ENCODE measurements around the gene RUNX2. TPM values are rescaled to one million over a fixed set of nuclear protein-coding genes. Genes with fewer than 3 reads are reported as not detected.

RUNX2 gene
- total and polyA plus RNA-seq, 2 of the 8 experiments (the other 6 are each of a cell fraction or from before 2014, with no cell fraction given), result 0.26 to 1.2 TPM

GRCh38 chr6:45552536-45552935 lies 224.4 kb downstream of the RUNX2 start:
- no peak overlapping the region for H2AFZ ChIP-seq (ENCODE audit: low read length)

More at GRCh38 chr6:45552536-45552935, 224.4 kb downstream of the RUNX2 start:
- Histone ChIP-seq H3K79me1 (ENCODE audit: low read depth, low read length) (no peaks in the 10 kb centered on the region), H3K36me3 (ENCODE audit: control insufficient read depth in 2 of 4, insufficient read depth in 4 of 4, low read length in 3 of 4) (no peaks in the 10 kb centered on the region), H3K79me2 (ENCODE audit: control insufficient read depth in 1 of 2, insufficient read depth in 2 of 2, low read length in 2 of 2) (no peaks in the 10 kb centered on the region), H3K4ac (replicated peaks; ENCODE audit: insufficient read length, low read depth, low read length) (no peak overlapping the region), H3K18ac (ENCODE audit: extremely low read depth, low read length) (no peak overlapping the region), H3K23ac (ENCODE audit: insufficient read length) (no peak overlapping the region), H3K4me2 (ENCODE audit: insufficient read depth in 1 of 2, low read depth in 2 of 2, low read length in 2 of 2) (no peak overlapping the region), H2BK20ac (ENCODE audit: low read length) (no peak overlapping the region), H4K5ac (ENCODE audit: insufficient read length, low read depth, low read length) (no peak overlapping the region), H3K4me1 (replicated peaks in 1 of 4; ENCODE audit: control insufficient read depth in 3 of 4, insufficient read depth in 4 of 4, low read length in 3 of 4) (no peaks in the 10 kb centered on the region), H3K27me3 (replicated peaks in 1 of 4; ENCODE audit: control insufficient read depth in 3 of 4, extremely low read depth in 1 of 4, insufficient read depth in 3 of 4, low read length in 3 of 4) (no peaks in the 10 kb centered on the region), H4K20me1 (replicated peaks in 1 of 2; ENCODE audit: control insufficient read depth in 1 of 2, insufficient read depth in 2 of 2, low read length in 2 of 2) (peaks cover 0 to 4% of the 10 kb centered on the region in 2 experiments), H2BK12ac (ENCODE audit: low read depth, low read length) (no peak overlapping the region), H2AK5ac (ENCODE audit: low read depth, low read length) (no peak overlapping the region), H3K23me2 (ENCODE audit: low read depth, low read length) (peaks cover 6% of the 10 kb centered on the region; the same call in 1 of the 2 replicates), H2BK120ac (replicated peaks; ENCODE audit: low read depth, low read length) (no peak overlapping the region), H3K9ac (replicated peaks in 1 of 4; ENCODE audit: extremely low read depth in 1 of 4, low read depth in 3 of 4, low read length in 3 of 4) (no peak overlapping the region), H2BK5ac (ENCODE audit: low read depth, low read length) (no peak overlapping the region), H3K56ac (replicated peaks; ENCODE audit: insufficient read length, low read depth, low read length) (no peak overlapping the region), H3K4me3 (ENCODE audit: extremely low read depth in 1 of 4, insufficient read depth in 2 of 4, low read depth in 3 of 4, low read length in 4 of 4) (no peak overlapping the region), H2BK15ac (ENCODE audit: low read length) (no peak overlapping the region), H4K8ac (ENCODE audit: extremely low read depth, insufficient read depth, low read length) (no peak overlapping the region), H3K27ac (ENCODE audit: low read depth, low read length) (no peak overlapping the region), H3K9me3 (ENCODE audit: insufficient read depth in 2 of 2, low read depth in 1 of 2, low read length in 1 of 2) (no peaks in the 10 kb centered on the region), H3K14ac (ENCODE audit: insufficient read length) (no peak overlapping the region), H4K91ac (replicated peaks; ENCODE audit: insufficient read length, low read length) (no peak overlapping the region)
- no peak for DNase-seq (ENCODE audit: low read depth in 1 of 2, low spot score in 2 of 2)
- TF ChIP-seq YY1 (IDR thresholded peaks at IDR 0.05; ENCODE audit: low read depth, low read length) (no peak), CHD1 (IDR thresholded peaks at IDR 0.05; ENCODE audit: low read depth, low read length) (no peak), KDM1A (IDR thresholded peaks at IDR 0.05; ENCODE audit: borderline replicate concordance, low read length) (no peak), SIRT6 (IDR thresholded peaks at IDR 0.05; ENCODE audit: low read length) (no peak)
- 95% methylated on average over 6 of the region's 6 CpGs; no CpG with 5 or more reads in 1 of the 2 experiments for WGBS, 2 experiments (ENCODE audit: extremely low coverage in 1 of 2, insufficient coverage in 1 of 2, insufficient read length in 1 of 2, insufficient replicate concordance in 2 of 2, low coverage in 1 of 2, low lambda C conversion rate in 2 of 2, missing lambda C conversion rate in 1 of 2)
- FAIRE-seq, result no peak
- ChIA-PET CTCF (ENCODE audit: partially characterized antibody) (no interaction called here), POLR2A (ENCODE audit: partially characterized antibody) (no interaction called here)

All from H1 (cell line).